A172 (cell line): ENCODE data around the gene GPR55. TPM values are rescaled to one million over a fixed set of nuclear protein-coding genes. Genes with fewer than 3 reads are reported as not detected.
A peak's percentile ranks its signal among the peaks of the same experiment; 100 is the strongest.

Experiments
- DNase-seq: peaks from one replicate; pipeline ENCODE4 v3.0.0-alpha.2; 2015; ENCODE audit warnings: low spot score
- total RNA-seq: library from RNA; depleted of rRNA; stranded (reverse); fragments of >200 nt; shearing (Covaris generic); gene quantifications from 2 replicates; pipeline ENCODE4 v1.2.3, GENCODE V29; 2014

Gene GPR55
- total RNA-seq, 1 experiment from 2014 or later: 0.24 TPM

- DNase-seq: no peak
These were observed 5.8 kb downstream of the GPR55 start for GRCh38 chr2:230919240-230919639.

DNA sequence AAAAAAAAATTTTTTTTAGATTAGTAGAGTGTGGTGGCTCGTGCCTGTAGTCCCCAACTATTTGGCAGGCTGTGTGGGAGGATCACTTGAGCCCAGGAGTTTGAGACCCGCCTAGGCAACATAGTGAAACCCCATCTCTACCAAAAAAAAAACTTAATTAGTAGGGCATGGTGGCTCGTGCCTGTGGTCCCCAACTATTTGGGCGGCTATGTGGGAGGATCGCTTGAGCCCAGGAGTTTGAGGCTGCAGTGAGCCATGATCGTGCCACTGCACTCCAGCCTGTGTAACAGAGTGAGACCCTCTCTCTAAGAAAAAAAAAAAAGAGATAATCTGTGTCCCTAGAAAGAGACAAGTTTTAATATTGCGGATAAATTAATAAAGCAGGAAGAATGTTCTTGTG is 8.8 kb downstream of the GPR55 start:
- no peak for DNase-seq

DNA sequence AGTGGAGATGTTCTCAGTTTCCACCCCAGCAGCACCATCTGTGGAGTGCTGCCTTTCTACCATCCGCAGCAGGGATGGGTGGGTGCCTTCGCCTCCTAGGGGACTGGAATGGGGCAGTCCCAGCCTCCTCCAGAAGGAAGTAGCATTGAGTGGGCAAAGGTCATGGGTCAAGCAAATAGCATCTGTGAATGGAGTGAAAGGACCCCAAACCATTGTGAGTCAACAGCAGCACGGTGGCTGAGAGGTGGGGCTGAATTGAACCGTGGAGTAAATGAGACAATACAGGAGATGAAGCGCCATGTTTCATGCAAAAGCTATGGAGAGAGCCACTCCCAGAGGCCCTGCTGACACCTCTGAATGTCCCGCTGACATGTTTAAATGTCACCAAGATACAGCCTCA is 9.7 kb downstream of the GPR55 start:
- no peak for DNase-seq

- no peak for DNase-seq
These were observed 10.2 kb downstream of the GPR55 start for GRCh38 chr2:230914886-230915285.

DNA sequence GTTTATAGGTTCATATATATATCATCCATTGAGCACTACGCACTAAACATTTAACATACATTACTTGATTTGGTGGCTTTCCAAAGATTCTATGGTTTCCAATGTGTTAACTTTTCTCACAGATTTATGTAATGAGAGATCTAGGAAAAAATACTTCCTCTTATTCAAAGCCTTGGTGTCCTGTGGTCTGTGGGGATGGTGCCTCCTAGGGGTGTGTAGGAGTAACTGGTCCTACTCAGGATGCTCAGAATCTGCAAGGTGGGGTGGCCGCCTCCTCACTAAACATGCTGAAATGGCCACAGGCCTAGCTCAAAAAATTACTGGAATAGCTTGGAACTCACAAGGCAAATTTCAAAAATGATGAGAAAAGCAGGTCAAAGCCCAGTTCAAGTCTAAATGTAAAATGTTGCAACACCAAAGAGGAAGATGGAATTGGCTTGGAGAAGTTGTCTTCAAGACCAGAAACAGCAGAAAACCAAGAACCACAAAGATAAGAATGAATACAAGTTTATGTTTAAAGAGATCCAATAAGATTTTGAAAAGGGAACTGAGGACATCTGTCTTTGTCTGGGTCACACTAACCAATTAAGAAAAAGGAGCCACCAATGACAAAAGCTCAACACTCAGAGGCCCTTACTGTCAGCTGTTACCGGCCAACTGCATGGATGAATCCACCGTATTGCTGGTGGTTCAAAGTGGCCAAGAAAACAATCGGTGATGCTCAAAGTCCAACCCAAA is 11.5 kb downstream of the GPR55 start:
- DNase-seq: no peak

GRCh38 chr2:230912724-230913123 is 12.3 kb downstream of the GPR55 start:
- DNase-seq: no peak

GRCh38 chr2:230912046-230912445 is 13.0 kb downstream of the GPR55 start:
- no peak for DNase-seq

DNA sequence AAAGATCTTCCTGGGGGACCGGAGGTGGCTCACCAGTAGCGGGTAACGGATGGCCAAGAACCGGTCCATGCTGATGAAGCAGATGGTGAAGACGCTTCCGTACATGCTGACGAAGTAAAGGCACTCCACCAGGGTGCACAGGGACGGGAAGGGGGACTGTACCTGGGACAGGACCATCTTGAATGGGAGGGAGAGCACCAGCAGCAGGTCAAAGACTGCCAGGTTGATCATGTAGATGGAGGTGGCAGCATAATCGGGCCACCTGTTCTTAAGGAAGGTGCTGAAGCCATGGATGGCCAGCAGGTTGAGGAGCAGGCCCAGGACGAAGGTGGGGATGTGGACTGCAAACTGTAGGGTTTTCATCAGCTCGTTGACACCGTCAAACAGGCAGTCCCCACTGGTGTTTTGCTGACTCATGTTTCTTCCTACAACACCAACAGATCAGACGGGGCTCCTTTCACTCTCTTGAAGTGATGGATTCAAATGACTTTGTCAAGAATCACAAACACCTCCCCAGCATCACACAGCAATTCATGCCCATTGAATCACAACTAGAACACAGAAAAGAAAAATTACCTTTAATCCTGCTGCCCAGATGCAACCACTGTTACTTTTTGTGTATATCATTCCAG is 14.4 kb downstream of the GPR55 start:
- no peak for DNase-seq

DNA sequence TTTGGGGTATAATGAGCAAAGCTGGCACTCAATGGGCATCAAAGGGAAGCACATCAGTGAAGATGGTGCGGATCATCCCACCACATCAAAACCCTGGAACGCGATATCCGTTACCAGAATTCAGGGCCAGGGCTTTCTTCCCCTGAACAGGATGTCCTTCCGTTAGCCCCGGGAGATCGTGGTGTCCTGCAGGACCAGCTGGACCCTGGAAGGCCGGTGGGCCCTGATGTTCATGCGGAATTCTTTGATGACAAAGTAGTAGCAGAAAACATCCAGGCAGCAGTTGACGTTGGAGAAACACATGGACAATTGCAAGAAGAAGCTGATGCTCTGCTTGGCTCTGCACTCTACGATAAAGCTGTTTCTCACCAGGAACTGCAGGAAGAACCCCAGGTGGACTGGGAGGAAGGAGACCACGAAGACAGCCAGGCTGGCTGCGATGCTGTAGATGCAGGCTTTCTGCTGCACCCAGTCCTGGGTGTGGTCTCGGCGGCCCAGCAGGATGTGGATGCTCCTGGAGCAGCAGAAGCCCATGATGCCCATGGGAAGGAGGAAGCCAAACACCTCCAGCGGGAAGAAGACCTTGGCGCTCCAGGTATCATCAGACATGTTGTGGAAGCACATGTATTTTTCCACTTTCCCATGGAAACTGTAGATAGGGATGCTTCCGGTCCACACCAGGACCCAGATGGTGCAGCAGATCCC is 15.0 kb downstream of the GPR55 start:
- no peak for DNase-seq

- DNase-seq: peak; percentile 95
These were observed 16.3 kb downstream of the GPR55 start for GRCh38 chr2:230908595-230909191.

- DNase-seq: no peak
These were observed 16.9 kb downstream of the GPR55 start for GRCh38 chr2:230908092-230908594.

- no peak for DNase-seq
These were observed 17.5 kb downstream of the GPR55 start for GRCh38 chr2:230907361-230908091.

DNA sequence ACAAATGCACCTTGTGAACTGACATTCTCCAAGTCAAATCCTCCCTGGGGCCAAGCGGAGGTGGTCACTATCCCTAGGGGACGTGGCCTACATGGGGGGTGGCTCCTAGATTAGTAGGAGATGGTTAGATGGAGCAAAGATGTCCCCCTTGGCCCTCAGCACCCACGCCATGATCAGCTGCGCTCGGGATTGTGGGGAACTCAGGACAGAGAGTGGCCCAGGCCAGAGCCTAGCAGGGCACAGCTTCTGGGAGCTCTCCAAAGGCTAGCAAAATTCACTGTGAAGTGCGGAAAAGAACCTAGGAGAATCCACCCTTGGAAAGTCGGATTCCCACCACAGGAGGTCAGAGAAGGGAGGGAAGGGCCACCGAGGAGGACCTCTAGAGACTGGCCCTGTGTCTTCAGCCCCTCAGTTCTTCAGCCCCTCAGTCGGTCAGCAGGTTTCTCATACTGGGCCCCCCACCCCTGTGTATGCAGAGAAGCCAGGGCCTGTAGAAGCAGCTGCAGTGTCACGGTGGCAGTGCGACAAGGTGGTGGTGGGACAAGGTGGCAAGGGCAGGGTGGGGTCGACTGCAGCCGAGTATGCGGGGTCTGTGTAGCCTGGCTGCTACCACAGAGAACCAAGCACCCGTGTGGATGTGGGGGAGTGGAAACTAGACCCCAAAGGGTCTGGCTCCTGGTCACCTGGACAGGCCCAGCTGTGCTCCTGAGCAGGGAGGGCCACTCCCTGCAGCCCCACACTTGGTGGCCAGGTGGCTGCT is 18.4 kb downstream of the GPR55 start:
- DNase-seq: no peak

GRCh38 chr2:230905448-230906421 is 19.3 kb downstream of the GPR55 start:
- DNase-seq: no peak

DNA sequence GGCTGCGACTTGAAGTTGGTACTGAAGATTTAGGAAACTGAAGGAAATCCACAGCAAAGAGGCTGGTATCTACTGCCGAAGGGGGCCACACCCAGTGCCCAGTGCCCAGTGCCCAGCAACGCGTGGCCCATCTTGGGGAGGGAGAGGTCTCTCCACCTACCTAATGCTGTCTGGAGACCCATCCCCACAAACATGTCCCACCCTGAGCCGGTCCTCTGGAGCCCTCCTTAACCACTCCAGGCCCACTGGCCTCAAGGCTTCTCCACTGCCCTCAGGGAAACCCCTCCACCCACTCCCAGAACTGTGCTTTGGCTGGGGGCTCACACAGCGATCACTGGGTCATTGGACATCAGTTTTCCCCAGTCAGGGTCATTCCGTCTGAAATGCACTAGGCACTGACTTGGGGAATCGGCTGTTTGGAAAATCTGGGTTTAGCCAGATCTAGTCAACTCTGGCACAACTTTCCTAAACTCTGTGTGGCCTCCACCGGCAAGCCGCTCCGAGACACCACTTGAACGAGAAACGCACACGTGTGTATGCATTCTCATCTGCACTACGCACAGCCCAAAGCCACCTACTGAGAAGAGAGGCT is 20.1 kb downstream of the GPR55 start:
- DNase-seq: no peak

- DNase-seq: no peak
These were observed 21.6 kb downstream of the GPR55 start for GRCh38 chr2:230903231-230904150.

DNA sequence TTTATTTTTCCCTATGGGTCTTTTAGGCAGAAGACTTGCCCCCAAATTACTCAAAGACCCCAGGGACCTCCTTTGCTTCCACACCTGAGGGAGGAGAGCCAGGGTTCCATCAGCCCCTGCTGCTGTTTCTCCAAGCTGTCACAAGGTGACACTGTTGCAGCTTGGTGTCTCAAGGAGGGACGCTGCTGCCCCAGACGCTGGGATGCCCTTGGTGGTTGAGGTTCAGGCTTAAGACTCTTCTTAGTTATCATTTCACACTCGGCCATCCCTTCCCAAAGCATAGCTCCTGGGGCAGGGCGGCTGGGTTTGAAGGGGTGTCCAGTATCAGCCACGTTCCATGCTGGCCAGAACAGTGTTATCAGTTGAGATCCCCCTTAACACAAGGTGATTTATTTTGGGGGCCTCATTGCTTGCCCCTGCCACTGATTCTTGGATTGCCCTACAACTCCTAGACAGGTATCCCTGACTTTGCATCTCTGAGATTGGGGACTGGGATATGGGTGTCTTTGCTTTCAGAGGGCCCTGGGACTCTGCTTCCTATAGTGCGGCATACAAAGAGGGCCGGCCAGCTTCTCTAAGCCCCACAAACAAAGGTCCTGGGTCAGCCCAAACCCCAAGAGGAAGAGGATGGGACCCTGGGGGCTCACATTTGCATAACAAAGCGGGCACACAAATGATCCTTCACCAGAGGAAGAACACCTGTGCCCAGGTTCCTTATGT is 22.7 kb downstream of the GPR55 start:
- DNase-seq: peak; percentile 70
